CD4-positive, alpha-beta T cell treated with Interleukin-17A for 4 hours (primary cell): Measurements from ENCODE around the gene SPEF2.

ENCODE experiments used
- DNase-seq: peaks from one replicate; pipeline ENCODE4 v3.0.0-alpha.2; 2020; ENCODE audit warnings: mixed read lengths

Gene SPEF2

GRCh38 chr5:35741126-35741716, 123.6 kb downstream of the SPEF2 start:
- no peak for DNase-seq

GRCh38 chr5:35741971-35742370, 124.3 kb downstream of the SPEF2 start:
- no peak for DNase-seq

GRCh38 chr5:35743644-35744043, 126.0 kb downstream of the SPEF2 start:
- no peak for DNase-seq

- DNase-seq = no peak
Measured at GRCh38 chr5:35745193-35745592, 127.5 kb downstream of the SPEF2 start.

- peak; percentile 6 for DNase-seq
Measured at GRCh38 chr5:35745660-35746059, 128.0 kb downstream of the SPEF2 start.

GRCh38 chr5:35752012-35752411, 134.3 kb downstream of the SPEF2 start:
- DNase-seq = no peak

GRCh38 chr5:35753500-35753899, 135.8 kb downstream of the SPEF2 start:
- no peak for DNase-seq

- no peak for DNase-seq
Measured at GRCh38 chr5:35754481-35754880, 136.8 kb downstream of the SPEF2 start.

GRCh38 chr5:35755966-35756365, 138.3 kb downstream of the SPEF2 start:
- DNase-seq = no peak

GRCh38 chr5:35758151-35758724, 140.6 kb downstream of the SPEF2 start:
- no peak for DNase-seq

- DNase-seq = no peak
Measured at GRCh38 chr5:35761541-35761940, 143.9 kb downstream of the SPEF2 start.

- no peak for DNase-seq
Measured at GRCh38 chr5:35762368-35762767, 144.7 kb downstream of the SPEF2 start.

GRCh38 chr5:35765921-35766320, 148.3 kb downstream of the SPEF2 start:
- DNase-seq = no peak

GRCh38 chr5:35771300-35771699, 153.6 kb downstream of the SPEF2 start:
- no peak for DNase-seq

- no peak for DNase-seq
Measured at GRCh38 chr5:35771839-35772238, 154.2 kb downstream of the SPEF2 start.

- DNase-seq = peak; percentile 23
Measured at GRCh38 chr5:35773967-35774366, 156.3 kb downstream of the SPEF2 start.

GRCh38 chr5:35776757-35777156, 159.1 kb downstream of the SPEF2 start:
- DNase-seq = no peak

- peak; percentile 88 for DNase-seq
Measured at GRCh38 chr5:35777358-35778087, 159.9 kb downstream of the SPEF2 start.

GRCh38 chr5:35778259-35778769, 160.7 kb downstream of the SPEF2 start:
- DNase-seq = no peak

GRCh38 chr5:35780236-35780635, 162.6 kb downstream of the SPEF2 start:
- DNase-seq = peak; percentile 66

GRCh38 chr5:35781181-35781790, 163.6 kb downstream of the SPEF2 start:
- DNase-seq = no peak

GRCh38 chr5:35783551-35783950, 165.9 kb downstream of the SPEF2 start:
- no peak for DNase-seq

- peak; percentile 49 for DNase-seq
Measured at GRCh38 chr5:35785601-35786085, 168.0 kb downstream of the SPEF2 start.

GRCh38 chr5:35788724-35789123, 171.1 kb downstream of the SPEF2 start:
- no peak for DNase-seq
